Measurements from ENCODE around the gene TULP4.

DNA sequence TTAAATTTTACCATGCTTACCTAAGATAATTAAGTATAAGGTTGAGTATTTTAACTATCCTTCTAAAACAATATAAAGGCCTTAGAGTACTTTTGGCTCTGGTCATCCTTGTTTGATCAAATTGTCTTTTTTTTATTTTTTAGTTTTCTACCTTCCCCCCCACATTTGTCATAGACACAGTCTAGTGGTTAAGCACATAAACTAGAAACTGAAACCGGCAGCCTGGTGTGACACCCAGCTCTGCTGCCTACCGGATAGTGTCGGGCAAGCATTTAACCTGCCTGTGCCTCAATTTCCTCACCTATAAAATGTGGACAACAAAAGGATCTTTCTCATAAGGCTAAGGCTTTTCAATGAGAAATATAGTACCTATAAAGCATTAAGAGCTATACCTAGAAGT lies 21.6 kb upstream of the TULP4 start:
- TF ChIP-seq CTCF (IDR thresholded peaks at IDR 0.05) (no peak), POLR2A (IDR thresholded peaks at IDR 0.05) (no peak), POLR2AphosphoS5 (IDR thresholded peaks at IDR 0.05) (no peak)

All from prostate gland (tissue), 2 donors.